ENCODE results near the gene C3. TPM values are rescaled to one million over a fixed set of nuclear protein-coding genes. Genes with fewer than 3 reads are reported as not detected.

The C3 gene
- total RNA-seq, 4 donors from 2014 or later: 262 to 1,114 (median 554) TPM

DNA sequence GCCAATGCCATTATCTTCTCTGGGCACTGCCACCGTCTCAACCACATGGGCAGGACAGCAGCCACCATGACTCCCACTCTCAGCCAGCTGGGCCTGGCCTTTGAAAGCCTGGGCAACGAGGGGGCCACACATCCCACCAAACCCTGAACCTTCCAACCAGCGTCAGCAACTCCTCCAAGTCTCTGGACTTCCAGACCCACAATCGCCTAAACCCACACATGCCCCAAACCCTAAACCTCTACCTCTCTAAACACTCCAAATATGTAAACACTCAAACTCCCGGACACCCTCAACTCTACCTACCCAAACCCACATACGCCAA lies 949 bp downstream of the C3 start:
- TF ChIP-seq, protein P1, sequence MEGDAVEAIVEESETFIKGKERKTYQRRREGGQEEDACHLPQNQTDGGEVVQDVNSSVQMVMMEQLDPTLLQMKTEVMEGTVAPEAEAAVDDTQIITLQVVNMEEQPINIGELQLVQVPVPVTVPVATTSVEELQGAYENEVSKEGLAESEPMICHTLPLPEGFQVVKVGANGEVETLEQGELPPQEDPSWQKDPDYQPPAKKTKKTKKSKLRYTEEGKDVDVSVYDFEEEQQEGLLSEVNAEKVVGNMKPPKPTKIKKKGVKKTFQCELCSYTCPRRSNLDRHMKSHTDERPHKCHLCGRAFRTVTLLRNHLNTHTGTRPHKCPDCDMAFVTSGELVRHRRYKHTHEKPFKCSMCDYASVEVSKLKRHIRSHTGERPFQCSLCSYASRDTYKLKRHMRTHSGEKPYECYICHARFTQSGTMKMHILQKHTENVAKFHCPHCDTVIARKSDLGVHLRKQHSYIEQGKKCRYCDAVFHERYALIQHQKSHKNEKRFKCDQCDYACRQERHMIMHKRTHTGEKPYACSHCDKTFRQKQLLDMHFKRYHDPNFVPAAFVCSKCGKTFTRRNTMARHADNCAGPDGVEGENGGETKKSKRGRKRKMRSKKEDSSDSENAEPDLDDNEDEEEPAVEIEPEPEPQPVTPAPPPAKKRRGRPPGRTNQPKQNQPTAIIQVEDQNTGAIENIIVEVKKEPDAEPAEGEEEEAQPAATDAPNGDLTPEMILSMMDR (IDR thresholded peaks at IDR 0.05; ENCODE audit: low read depth): no peak

DNA sequence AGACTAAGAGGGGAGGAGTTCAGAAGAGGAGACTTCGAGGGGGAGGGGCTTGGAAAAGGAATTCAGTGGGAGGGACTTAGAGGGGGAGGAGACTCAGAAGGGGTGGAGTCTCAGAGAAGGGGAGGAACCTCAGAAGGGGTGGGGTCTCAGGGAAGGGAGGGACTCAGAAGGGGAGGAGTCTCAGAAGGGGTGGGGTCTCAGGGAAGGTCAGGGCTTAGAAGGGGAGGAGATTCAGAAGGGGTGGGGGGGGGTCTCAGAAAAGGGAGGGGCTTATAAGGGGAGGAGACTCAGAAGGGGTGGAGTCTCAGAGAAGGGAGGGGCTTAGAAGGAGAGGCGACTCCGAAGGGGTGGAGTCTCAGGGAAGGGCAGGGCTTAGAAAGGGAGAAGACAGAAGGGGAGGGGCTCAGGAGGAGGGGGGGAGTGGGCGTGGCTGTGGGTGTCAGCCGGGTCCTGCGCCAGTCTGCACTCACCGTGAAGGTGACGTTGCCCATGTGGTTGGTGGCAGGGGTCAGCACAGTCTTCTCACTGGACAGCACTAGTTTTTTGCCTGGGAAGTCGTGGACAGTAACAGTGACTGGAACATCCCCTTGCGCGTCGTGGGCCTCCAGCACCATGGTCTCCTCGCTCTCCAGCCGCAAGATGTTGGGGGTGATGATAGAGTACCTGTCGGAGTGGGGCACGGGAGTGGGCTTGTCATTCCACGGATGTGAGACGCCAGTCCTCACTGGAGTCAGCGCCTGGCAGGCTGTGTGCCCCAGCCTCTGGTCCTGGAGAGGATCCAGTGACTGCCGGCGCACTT lies 1.5 kb downstream of the C3 start:
- TF ChIP-seq, protein P1 (IDR thresholded peaks at IDR 0.05; ENCODE audit: low read depth): no peak

DNA sequence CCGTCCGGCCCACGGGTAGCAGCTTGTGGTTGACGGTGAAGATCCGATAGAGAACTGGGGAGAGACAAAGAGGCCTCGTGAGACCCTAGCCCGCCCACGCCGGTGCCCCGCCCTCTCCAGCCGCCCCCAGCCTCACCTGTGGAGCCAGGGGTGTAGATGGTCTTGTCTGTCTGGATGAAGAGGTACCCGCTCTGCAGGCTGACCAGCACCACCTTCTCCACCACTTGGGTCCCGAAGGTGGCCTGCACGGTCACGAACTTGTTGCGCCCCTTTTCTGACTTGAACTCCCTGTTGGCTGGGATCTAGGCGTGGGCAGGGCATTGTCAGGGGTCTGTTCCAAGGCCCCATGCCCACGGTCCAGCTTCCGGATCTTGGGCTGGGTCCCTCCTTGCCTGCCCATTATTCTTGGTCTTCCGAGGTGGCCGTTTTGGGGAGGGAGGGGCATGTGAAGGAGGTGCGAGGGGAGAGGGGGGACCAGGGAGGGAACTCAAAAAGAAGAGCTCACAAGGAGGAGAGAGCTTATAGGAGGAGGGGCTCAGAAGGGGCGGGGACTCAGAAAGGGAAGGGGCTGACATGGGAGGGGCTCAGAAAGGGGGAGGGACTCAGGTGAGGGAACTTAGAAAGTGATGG lies 2.2 kb downstream of the C3 start:
- TF ChIP-seq, protein P1 (IDR thresholded peaks at IDR 0.05; ENCODE audit: low read depth): no peak

- TF ChIP-seq, protein P1 (IDR thresholded peaks at IDR 0.05; ENCODE audit: low read depth): no peak
Measured at GRCh38 chr19:6717441-6717971, 2.9 kb downstream of the C3 start.

- TF ChIP-seq, protein P1 (IDR thresholded peaks at IDR 0.05; ENCODE audit: low read depth): no peak
Measured at GRCh38 chr19:6717036-6717435, 3.4 kb downstream of the C3 start.

DNA sequence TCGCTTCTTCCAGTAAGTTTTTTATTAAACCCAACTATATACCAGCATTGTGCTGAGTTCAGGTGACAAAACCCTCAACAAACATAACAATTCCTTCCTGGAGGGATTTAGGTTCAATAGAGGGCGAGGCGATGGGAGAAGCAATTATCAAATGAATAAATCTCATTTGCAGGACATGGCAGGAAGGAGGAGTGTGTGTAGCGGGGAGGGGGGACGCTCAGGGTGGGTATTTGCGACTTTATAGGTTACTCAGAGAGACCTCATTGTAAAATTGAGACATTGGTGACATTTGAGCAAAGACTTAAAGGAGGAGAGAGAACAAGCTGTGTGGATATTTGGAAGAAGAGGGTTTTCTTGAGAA lies 3.9 kb downstream of the C3 start:
- TF ChIP-seq, protein P1 (IDR thresholded peaks at IDR 0.05; ENCODE audit: low read depth): no peak

DNA sequence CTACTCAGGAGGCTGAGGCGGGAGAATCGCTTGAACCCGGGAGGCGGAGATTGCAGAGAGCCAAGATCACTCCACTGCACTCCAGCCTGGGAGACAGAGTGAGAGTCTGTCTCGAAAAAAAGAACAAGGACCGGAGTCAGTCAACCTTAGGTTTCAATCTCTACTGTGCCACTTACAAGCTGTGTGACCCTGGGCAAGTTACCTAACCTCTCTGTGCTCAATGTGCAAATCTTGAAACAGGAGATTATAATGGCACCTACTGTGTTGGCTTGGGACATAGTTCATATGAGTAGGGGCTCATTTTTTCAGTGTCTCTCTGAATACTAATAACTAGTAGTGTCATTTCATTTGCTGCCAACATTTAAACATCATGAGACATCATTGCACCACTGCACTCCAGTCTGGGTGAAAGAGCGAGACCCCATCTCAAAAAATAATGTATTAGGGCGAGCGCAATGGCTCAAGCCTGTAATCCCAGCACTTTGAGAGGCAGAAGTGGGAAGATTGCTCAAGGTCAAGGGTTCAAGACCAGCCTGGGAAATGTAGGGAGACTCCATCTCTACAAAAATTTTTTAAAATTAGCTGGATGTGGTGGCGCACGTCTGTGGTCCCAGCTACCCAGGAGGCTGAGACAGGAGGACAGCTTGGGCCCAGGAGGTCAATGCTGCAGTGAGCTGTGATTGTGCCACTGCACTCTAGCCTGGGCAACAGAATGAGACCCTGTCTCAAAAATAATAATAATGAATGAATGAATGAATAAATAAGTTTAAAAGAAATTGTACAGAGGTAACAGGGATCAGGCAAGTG lies 5.5 kb downstream of the C3 start:
- TF ChIP-seq, protein P1 (IDR thresholded peaks at IDR 0.05; ENCODE audit: low read depth): no peak

Data from subcutaneous adipose tissue (tissue), 4 donors.